NCI-H748 (cell line): Measurements from ENCODE around the gene DCP1B.
A peak's percentile ranks its signal among the peaks of the same experiment; 100 is the strongest.

Experiments
- DNase-seq: peaks from one replicate; lab custom pipeline; 2025; ENCODE audit not compliant: unreplicated experiment; lab: John Stamatoyannopoulos, UW

The DCP1B gene

GRCh38 chr12:1920971-1921370 lies 83.3 kb downstream of the DCP1B start:
- no peak for DNase-seq

- no peak for DNase-seq
Measured at GRCh38 chr12:1920436-1920835, 83.8 kb downstream of the DCP1B start.

- no peak for DNase-seq
Measured at GRCh38 chr12:1919763-1920162, 84.5 kb downstream of the DCP1B start.

GRCh38 chr12:1919284-1919683 lies 85.0 kb downstream of the DCP1B start:
- no peak for DNase-seq

- DNase-seq: no peak
Measured at GRCh38 chr12:1918884-1919236, 85.4 kb downstream of the DCP1B start.

- no peak for DNase-seq
Measured at GRCh38 chr12:1918081-1918883, 86.0 kb downstream of the DCP1B start, which contains the start of gene CACNA2D4. Gene CACNA2D4, minus strand, starts transcription at chr12:1918652. Its CDS starts 179 bp downstream, at chr12:1918473.

- DNase-seq: no peak
Measured at GRCh38 chr12:1917172-1918070, 86.8 kb downstream of the DCP1B start.

GRCh38 chr12:1916371-1917171 lies 87.7 kb downstream of the DCP1B start:
- no peak for DNase-seq

GRCh38 chr12:1915082-1915968 lies 88.9 kb downstream of the DCP1B start:
- DNase-seq: no peak

GRCh38 chr12:1914114-1914911 lies 89.9 kb downstream of the DCP1B start:
- DNase-seq: no peak

- no peak for DNase-seq
Measured at GRCh38 chr12:1913377-1914113, 90.7 kb downstream of the DCP1B start.

GRCh38 chr12:1912580-1913376 lies 91.5 kb downstream of the DCP1B start:
- DNase-seq: no peak

- DNase-seq: peak; percentile 62
Measured at GRCh38 chr12:1911598-1912575, 92.4 kb downstream of the DCP1B start.

- DNase-seq: no peak
Measured at GRCh38 chr12:1910468-1910867, 93.8 kb downstream of the DCP1B start.

GRCh38 chr12:1908758-1909157 lies 95.5 kb downstream of the DCP1B start:
- DNase-seq: no peak

GRCh38 chr12:1907652-1908611 lies 96.3 kb downstream of the DCP1B start:
- no peak for DNase-seq
